ENCODE results near the gene COL23A1.

DNA sequence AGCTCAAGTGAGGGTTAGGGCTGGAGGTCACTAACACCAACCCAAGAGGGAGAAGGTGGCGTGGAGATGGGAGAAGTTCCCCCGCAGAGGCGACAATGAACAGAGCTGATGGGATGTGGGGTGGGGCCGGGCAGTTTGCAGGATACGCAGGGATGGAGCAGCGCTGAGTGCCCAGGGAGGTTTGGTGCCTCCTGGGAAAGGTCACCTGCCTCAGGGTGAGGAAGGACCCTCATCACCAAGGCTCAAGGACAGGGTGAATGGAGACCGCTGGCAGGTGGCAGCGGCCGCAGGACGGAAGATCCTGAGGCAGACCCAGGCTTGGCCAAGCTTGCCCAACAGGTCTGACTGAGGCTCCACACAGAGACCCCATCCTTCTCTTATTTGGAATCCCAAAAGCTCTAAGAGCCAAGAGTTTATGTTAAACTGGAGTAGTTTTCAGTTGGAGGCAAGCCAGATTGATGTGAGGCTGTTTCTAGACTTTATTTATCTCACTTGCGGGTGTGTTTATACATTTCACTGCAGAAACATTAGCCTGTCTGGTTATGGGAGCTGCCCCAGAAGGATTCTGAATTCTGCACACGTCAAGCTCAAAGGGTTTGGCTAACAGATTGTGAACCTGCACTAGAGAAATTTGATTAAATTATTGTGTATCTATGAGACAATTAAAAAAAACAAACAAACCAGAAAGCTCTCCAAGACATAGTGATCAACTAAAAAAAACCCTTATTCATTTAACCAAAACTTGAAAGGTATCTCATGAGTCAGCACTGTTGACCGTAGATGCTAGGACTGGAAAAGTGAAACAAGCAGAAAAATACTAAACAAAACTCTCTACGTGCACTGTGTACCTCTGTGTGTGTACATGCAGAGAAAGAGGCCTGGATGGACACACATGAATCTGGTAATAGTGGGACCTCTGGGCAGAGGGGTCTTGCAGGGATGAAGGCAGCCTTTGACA lies 211.4 kb downstream of the COL23A1 start:
- TF ChIP-seq, protein P1, sequence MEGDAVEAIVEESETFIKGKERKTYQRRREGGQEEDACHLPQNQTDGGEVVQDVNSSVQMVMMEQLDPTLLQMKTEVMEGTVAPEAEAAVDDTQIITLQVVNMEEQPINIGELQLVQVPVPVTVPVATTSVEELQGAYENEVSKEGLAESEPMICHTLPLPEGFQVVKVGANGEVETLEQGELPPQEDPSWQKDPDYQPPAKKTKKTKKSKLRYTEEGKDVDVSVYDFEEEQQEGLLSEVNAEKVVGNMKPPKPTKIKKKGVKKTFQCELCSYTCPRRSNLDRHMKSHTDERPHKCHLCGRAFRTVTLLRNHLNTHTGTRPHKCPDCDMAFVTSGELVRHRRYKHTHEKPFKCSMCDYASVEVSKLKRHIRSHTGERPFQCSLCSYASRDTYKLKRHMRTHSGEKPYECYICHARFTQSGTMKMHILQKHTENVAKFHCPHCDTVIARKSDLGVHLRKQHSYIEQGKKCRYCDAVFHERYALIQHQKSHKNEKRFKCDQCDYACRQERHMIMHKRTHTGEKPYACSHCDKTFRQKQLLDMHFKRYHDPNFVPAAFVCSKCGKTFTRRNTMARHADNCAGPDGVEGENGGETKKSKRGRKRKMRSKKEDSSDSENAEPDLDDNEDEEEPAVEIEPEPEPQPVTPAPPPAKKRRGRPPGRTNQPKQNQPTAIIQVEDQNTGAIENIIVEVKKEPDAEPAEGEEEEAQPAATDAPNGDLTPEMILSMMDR (conservative IDR thresholded peaks at IDR 0.05 in 1 of 2, IDR thresholded peaks at IDR 0.05 in 1 of 2; ENCODE audit: low read depth in 1 of 2, low read length in 2 of 2) = no peak
- no peak for TF ChIP-seq EZH2 (IDR thresholded peaks at IDR 0.05; ENCODE audit: low read length, missing control alignments)

Measured in fibroblast of lung (primary cell).